RWPE1 (cell line): ENCODE results near the gene SCGB1C1.

Experiments
- CTCF ChIA-PET: fragments of 350-600 bp; sonication (Branson Sonifier 250); formaldehyde crosslinking; extraction: SDS; loops from one replicate; lab custom pipeline; 2021; lab: Yijun Ruan, JAX
- POLR2A ChIA-PET: fragments of 400-600 bp; formaldehyde crosslinking; extraction: SDS; loops from one replicate; lab custom pipeline; 2020; ENCODE audit warnings: antibody characterized with exemption; ENCODE audit not compliant: low non-redundant PET; lab: Yijun Ruan, JAX
- DNase-seq: peaks from one replicate; pipeline ENCODE4 v3.0.0; 2012; ENCODE audit warnings: low spot score
- H3K27ac ChIP-seq: fragments of 450-650 bp; 2 replicates; pipeline ENCODE4 v1.5.1; 2017
- TF ChIP-seq, protein P1 (sequence below): fragments of 450-650 bp; conservative IDR thresholded peaks from 2 replicates; pipeline ENCODE4 v1.5.1; 2017; ENCODE audit warnings: low read depth, mild to moderate bottlenecking

SCGB1C1 gene

DNA sequence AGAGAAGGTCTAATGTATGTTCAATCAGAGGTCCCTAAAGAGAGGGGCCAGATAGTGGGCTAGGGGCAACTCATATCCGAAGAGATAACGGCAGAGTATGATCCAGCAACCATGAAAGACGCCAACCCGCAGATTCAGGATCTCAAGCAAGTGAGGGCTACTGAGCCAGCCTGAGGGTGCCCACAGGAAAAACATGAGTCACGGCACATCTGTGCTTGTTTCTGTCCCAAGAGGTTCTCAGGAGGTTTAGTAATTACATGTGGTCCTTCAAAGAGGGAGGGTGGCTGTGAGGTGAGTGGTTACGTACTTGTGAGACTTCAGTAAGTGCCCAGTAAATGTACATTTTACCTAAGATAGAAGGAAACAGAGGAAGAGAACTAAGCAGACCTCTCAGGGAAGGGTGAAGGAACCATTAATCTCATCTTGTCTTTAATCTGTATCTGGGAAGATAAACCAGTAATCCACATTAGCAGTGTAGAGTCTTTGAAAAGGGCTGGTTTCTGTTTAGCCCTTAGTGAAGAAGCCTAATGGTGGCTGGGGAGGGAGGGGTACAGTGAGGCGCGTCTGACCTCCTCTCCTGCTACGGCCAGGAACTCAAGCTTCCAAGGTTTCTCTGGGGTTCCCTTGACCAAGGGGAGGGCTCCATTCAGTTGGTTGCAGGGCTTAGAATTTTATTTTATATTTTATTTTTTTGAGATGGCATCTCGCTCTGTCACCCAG, 33.0 kb downstream of the SCGB1C1 start:
- ChIA-PET CTCF (no interaction called here), POLR2A (no interaction called here)
- TF ChIP-seq, protein P1, sequence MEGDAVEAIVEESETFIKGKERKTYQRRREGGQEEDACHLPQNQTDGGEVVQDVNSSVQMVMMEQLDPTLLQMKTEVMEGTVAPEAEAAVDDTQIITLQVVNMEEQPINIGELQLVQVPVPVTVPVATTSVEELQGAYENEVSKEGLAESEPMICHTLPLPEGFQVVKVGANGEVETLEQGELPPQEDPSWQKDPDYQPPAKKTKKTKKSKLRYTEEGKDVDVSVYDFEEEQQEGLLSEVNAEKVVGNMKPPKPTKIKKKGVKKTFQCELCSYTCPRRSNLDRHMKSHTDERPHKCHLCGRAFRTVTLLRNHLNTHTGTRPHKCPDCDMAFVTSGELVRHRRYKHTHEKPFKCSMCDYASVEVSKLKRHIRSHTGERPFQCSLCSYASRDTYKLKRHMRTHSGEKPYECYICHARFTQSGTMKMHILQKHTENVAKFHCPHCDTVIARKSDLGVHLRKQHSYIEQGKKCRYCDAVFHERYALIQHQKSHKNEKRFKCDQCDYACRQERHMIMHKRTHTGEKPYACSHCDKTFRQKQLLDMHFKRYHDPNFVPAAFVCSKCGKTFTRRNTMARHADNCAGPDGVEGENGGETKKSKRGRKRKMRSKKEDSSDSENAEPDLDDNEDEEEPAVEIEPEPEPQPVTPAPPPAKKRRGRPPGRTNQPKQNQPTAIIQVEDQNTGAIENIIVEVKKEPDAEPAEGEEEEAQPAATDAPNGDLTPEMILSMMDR: no peak
- no peak overlapping the region for H3K27ac ChIP-seq
- no peak for DNase-seq

DNA sequence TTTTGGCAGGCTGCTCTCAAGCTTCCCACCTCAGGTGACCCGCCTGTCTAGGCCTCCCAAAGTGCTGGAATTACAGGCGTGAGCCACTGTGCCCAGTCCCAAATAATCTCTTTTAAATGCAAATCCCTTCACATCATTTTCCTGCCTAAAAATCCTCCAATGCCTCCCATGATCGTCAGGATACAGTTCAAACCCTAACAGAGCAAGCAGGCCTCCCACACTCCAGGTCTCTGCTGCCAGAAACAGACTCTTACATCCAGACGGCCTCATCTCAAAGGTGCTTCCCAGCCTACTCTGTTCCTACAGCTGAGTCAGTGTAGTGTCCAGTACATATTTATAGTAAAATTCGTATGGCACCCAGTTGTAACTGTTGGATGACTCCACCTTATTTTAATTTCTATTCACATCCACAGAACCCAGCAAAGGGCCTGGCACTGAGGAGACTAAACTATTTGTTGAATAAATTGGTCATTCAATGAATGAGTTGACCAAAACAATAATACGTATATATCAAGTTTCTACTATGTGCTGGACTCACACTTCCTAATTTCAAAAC, 35.0 kb downstream of the SCGB1C1 start:
- TF ChIP-seq, protein P1: no peak
- no peak for DNase-seq
- POLR2A ChIA-PET: no interaction called here
- CTCF ChIA-PET: no interaction called here
- no peak overlapping the region for H3K27ac ChIP-seq

DNA sequence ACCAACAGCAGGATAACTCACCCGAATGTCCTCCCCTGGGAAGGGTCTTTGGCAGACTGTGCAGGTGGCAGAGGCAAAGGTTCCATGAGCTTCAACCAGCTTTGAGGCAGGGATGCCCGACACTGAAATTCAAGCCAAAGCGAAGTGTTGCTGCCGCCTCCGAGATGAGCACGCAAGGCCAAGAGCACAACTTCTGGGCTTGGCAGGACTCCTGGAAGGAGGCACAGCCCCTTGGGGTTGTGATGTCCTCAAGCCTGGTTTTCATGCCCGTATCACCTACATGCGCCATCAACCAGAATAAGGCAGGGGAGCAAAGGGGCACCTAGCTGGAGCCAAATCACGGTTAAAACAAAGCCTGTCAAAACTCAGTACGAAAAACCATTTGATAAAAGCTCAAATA, 37.6 kb downstream of the SCGB1C1 start:
- TF ChIP-seq, protein P1: no peak
- CTCF ChIA-PET: interaction anchor here (1.2 kb wide), 1 partner anchor 21 kb away, joined by 3 read pairs; no protein-coding TSS in a partner anchor
- H3K27ac ChIP-seq: no peak overlapping the region
- POLR2A ChIA-PET: no interaction called here
- DNase-seq: no peak

DNA sequence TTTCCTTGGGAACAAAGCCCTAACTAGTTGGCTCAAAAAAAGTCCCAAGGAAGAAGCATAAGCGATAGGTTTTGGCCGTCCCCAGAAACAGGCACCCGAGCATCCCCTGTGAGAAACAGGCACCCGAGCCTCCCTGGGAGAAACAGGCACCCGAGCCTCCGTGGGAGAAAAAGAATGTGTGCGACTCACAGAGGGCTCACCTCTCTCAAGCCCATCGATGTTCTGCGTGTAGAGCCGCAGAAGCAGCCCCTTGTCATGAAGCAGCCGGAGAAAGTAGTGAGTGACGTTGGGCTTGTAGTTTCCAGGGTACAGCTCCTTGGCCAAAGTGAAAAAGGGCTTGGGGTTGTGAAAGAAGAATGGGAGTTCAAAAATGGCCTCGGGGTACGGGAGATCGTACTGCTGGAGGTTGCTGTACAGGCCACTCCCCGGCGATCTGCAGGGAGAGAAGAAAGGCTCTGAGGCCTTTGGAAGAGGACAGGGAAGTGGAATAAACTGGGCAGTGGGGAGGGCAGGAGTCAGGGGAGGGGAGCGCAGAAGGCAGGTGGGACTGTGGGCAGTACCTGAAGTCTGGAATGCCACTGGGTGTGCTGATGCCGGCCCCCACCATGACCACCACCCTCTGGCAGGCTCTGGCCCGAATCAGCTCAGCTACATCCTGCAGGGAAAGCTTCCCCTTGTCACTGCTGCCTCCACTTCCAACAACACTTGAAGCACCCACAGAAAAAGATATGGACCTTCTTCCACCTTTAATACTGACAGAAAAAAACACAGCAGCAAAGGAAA, 40.1 kb downstream of the SCGB1C1 start:
- ChIA-PET POLR2A (no interaction called here), CTCF (no interaction called here)
- no peak for DNase-seq
- H3K27ac ChIP-seq: 0 out of 2 replicates have a peak overlapping the region, but pooled peaks have one; percentile 6
- TF ChIP-seq, protein P1: no peak

DNA sequence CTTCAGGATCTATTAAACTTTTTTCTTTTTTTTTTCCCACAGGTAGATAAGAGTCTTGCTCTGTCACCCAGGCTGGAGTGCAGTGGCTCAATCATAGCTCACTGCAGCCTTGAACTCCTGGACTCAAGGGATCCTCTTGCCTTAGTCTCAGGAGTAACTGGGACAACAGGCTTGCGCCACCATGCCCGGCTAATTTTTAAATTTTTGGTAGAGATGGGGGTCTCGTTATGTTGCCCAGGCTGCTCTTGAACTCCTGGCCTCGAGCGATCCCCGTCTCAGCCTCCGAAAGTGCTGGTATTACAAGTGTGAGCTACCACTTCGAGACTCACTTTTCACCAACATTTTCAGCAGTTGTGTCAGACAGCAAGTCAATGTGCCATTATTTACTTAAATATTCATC, 42.3 kb downstream of the SCGB1C1 start:
- TF ChIP-seq, protein P1: no peak
- CTCF ChIA-PET: no interaction called here
- no peak for DNase-seq
- POLR2A ChIA-PET: interaction anchor here (0.7 to 1.0 kb wide), 2 partner anchors 19 to 30 kb away, joined by 3 read pairs; no protein-coding TSS in a partner anchor
- peak overlapping the region; percentile 94; the same call in 1 of the 2 replicates for H3K27ac ChIP-seq

DNA sequence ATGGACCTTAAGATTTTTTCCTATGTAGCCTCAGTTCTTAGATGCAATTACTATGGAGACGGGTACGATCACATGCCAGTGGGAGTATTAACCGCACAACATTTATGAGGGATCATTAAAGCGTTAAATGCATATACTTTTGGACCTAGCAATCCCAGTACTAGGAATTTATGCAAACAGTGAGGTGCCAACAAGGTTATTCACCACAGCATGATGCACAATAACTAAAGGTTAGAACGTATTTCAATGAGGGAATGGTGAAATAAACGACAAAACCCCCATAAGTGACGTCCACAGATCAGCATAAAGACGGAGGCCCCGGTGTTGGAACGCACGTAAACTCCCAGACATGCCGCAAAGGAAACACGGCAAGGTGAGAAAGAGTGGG, 42.7 kb downstream of the SCGB1C1 start:
- peak; percentile 24 for DNase-seq
- CTCF ChIA-PET: no interaction called here
- H3K27ac ChIP-seq: peak overlapping the region; percentile 94
- TF ChIP-seq, protein P1: no peak
- POLR2A ChIA-PET: interaction anchor here (0.7 kb wide), 1 partner anchor 31 kb away, joined by 3 read pairs; no protein-coding TSS in a partner anchor
